Spinal cord (tissue), 10 donors: ENCODE measurements around the gene NPEPL1. TPM values are rescaled to one million over a fixed set of nuclear protein-coding genes. Genes with fewer than 3 reads are reported as not detected.
A peak's percentile ranks its signal among the peaks of the same experiment; 100 is the strongest.

Source experiments
- DNase-seq, 6 donors: peaks; one replicate each; pipeline versions ENCODE4 v3.0.0 to v3.0.0-alpha.2; 2013 to 2015; ENCODE audit warnings: low spot score in 6 of 6, low read depth in 4 of 6
- H3K27ac ChIP-seq: one replicate; pipeline ENCODE4 v1.5.1; 2013; ENCODE audit warnings: low read depth, low read length, control low read depth
- H3K27me3 ChIP-seq: one replicate; pipeline ENCODE4 v1.6.1; 2013; ENCODE audit warnings: low read length; ENCODE audit not compliant: control insufficient read depth, insufficient read depth
- H3K36me3 ChIP-seq: one replicate; pipeline ENCODE4 v1.6.1; 2013; ENCODE audit warnings: low read length; ENCODE audit not compliant: control insufficient read depth, insufficient read depth
- H3K4me1 ChIP-seq: one replicate; pipeline ENCODE4 v1.6.1; 2013; ENCODE audit warnings: low read length; ENCODE audit not compliant: control insufficient read depth, insufficient read depth
- H3K4me3 ChIP-seq: one replicate; pipeline ENCODE4 v1.5.1; 2013; ENCODE audit warnings: low read depth, low read length, control low read depth
- H3K9me3 ChIP-seq: one replicate; pipeline ENCODE4 v1.6.1; 2013; ENCODE audit warnings: low read length; ENCODE audit not compliant: control insufficient read depth, insufficient read depth
- WGBS: methylation state at CpG from one replicate; pipeline ENCODE4 v1.1.5; 2013; ENCODE audit warnings: missing lambda C conversion rate; ENCODE audit not compliant: insufficient coverage; 5-methylcytosine and 5-hydroxymethylcytosine counted together
- polyA plus RNA-seq, 2 donors: library from polyadenylated mRNA; unstranded; fragments of 120-200 nt; gene quantifications; one replicate each; pipeline ENCODE4 v1.2.1, GENCODE V29; 2013; ENCODE audit not compliant: insufficient read length in 2 of 2
- total RNA-seq, 2 donors: library from RNA; depleted of rRNA in 1 of 2; stranded (reverse); fragments of 120-200 nt in 1 of 2; fragments of >200 nt in 1 of 2; gene quantifications; one replicate each; pipeline versions ENCODE4 v1.2.3 to v1.2.4, GENCODE V29; 2013 to 2014
- donor health status: healthy.

NPEPL1 gene
- total and polyA plus RNA-seq, 4 donors = 10.7 to 56.6 (median 37.1) TPM

GRCh38 chr20:58676161-58676560, 16.4 kb upstream of the NPEPL1 start:
- no peak overlapping the region for H3K27ac ChIP-seq
- peaks cover 20% of the 10 kb centered on the region for H3K36me3 ChIP-seq
- no peaks in the 10 kb centered on the region for H3K27me3 ChIP-seq
- H3K4me3 ChIP-seq = no peak overlapping the region
- 93% methylated on average over 11 of the region's 19 CpGs for whole genome bisulfite sequencing
- no peaks in the 10 kb centered on the region for H3K4me1 ChIP-seq
- no peak for DNase-seq
- no peaks in the 10 kb centered on the region for H3K9me3 ChIP-seq

GRCh38 chr20:58677079-58677604, 15.5 kb upstream of the NPEPL1 start:
- 100% methylated on average over 1 of the region's 5 CpGs for WGBS
- Histone ChIP-seq H3K36me3 (peaks cover 20% of the 10 kb centered on the region), H3K27me3 (no peaks in the 10 kb centered on the region), H3K9me3 (no peaks in the 10 kb centered on the region), H3K4me3 (no peak overlapping the region), H3K27ac (no peak overlapping the region), H3K4me1 (no peaks in the 10 kb centered on the region)
- no peak for DNase-seq

DNA sequence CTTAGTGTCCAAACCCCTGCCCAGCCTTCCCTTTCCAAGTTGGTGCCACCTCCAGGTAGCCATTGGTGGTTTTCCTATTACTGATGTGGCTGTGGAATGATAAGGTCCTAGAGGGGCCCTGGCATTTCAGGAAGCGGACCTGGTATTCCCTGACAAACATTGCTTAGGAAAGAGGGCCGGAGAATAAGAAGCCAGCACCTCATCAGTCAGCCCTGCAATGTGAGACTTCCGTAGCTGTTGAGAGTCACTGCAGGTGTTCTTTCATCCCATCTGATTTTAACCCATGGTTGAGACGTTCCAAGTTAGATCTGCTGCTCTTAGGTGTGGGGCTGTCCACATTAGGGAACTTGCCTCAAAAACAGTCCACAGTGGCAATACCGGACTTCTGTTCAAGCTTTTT, 14.8 kb upstream of the NPEPL1 start:
- H3K36me3 ChIP-seq = peaks cover 20% of the 10 kb centered on the region
- WGBS = 71% methylated on average over 4 of the region's 5 CpGs
- H3K9me3 ChIP-seq = no peaks in the 10 kb centered on the region
- no peaks in the 10 kb centered on the region for H3K27me3 ChIP-seq
- no peaks in the 10 kb centered on the region for H3K4me1 ChIP-seq
- DNase-seq = no peak
- no peak overlapping the region for H3K27ac ChIP-seq
- no peak overlapping the region for H3K4me3 ChIP-seq

DNA sequence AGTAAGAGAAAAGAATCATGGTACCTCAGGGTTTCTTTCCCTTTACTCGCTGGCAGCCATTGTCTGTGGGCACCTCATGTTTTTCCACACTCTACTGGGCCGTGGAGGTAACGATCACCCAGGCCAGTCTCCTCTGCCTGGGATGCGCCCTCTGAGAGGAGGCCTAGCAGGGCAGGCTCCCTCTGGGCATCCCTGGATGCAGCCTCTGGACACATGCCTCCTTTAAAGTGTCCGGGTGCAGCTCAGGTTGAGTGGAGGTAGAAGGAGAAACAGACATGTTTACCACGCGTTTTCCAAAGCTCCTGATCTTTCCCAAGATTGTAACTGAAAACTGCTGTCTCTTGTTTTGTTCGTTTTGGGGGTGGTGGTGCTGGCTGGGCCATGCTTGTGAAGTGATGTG, 13.8 kb upstream of the NPEPL1 start:
- Histone ChIP-seq H3K27ac (no peak overlapping the region), H3K36me3 (peaks cover 23% of the 10 kb centered on the region)
- 93% methylated on average over 7 of the region's 8 CpGs for WGBS

DNA sequence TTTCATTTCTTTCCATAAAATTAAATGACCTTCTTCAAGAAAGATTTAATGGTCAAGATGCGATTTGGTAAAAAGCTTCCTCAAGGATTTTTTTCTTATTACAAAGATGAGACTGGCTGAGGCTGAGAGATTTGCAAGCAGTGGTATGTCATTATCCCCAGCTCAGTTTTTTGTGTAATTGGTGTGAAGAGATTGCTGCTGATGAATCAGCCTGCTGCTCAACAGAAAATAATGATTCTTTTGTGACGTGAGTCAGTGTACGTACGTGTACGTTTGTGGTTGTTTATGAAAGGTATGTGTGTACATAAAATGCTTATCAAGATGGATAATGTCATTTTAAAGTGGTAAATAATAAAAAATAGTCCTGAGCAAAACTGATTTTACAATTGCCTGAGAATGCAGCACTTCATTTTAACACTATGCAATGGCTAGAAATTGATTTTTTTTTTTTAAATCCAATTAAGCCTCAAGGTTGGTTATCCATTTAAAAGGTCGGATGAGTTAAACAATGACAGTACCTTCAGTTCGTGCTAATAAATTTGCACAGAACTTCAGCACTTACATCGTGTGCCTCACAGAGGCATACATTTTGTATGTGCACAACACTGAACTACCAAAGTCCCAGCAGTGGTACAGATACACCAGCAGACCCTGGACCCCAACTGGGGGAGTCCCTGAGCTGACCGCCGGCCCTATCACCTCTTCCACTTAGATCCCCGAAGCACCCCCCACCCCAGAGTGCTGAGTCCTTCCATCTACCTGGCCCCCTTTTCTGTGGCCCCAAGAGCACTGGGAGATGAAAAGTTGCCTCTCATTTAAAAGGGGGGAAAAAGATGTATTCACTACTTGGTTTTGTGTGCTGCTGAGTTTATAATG, 9.7 kb upstream of the NPEPL1 start:
- no peaks in the 10 kb centered on the region for H3K27me3 ChIP-seq
- 59% methylated on average over 7 of the region's 11 CpGs for WGBS
- H3K27ac ChIP-seq = no peak overlapping the region
- DNase-seq = peak in 1 of 6 donors; percentile 63
- H3K36me3 ChIP-seq = peaks cover 15% of the 10 kb centered on the region
- H3K4me1 ChIP-seq = no peaks in the 10 kb centered on the region
- H3K4me3 ChIP-seq = no peak overlapping the region
- H3K9me3 ChIP-seq = no peaks in the 10 kb centered on the region

More for the DNA sequence above, 13.8 kb upstream of the NPEPL1 start:
- no peak for DNase-seq
- H3K27me3 ChIP-seq = no peaks in the 10 kb centered on the region
- H3K4me3 ChIP-seq = no peak overlapping the region
- no peaks in the 10 kb centered on the region for H3K9me3 ChIP-seq
- H3K4me1 ChIP-seq = no peaks in the 10 kb centered on the region

DNA sequence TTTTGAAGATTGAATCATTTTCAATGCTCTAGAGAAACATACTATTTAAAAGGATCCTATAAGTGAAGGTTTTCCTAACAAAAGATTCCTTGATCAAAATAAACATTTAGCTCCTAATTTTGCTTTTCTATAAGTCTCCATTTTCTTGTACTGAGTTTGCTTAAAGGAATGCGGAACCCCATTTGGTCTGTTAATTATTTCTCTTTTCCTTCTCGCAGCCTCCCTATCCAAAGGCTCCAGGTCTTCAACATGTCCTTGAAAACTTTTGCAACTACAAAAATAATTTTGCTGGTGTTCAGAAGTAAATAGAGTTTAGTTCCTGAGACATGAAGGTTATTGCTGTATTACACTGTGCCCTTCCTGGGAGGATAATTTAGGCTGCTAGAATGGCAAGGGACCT, 8.3 kb upstream of the NPEPL1 start:
- no CpG with 5 or more reads among the region's 2 CpGs for WGBS
- no peak for DNase-seq
- Histone ChIP-seq H3K9me3 (no peaks in the 10 kb centered on the region), H3K36me3 (peaks cover 10% of the 10 kb centered on the region), H3K4me1 (no peaks in the 10 kb centered on the region), H3K4me3 (no peak overlapping the region), H3K27me3 (no peaks in the 10 kb centered on the region), H3K27ac (no peak overlapping the region)

DNA sequence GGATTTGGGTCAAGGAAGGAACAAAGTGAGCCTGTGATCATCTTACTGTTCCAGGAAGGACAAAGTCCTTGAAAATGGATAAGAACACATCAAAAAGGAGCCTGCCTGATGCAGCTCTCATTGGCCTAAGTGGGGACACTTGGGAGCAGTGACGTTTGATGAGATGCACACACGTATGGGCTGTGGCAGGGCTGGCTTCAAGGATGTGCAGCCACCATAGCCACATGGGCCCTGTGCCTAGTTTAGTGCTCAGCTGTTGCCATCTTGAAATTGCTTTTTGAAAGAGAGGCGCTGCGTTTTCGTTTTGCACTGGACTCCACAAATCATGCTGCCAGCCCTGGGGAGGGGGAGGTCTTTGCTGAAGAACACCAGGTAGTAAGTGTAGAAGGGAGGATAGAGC, 6.6 kb upstream of the NPEPL1 start:
- H3K4me1 ChIP-seq = no peaks in the 10 kb centered on the region
- no peaks in the 10 kb centered on the region for H3K27me3 ChIP-seq
- no peak for DNase-seq
- H3K27ac ChIP-seq = no peak overlapping the region
- peaks cover 10% of the 10 kb centered on the region for H3K36me3 ChIP-seq
- WGBS = 88% methylated on average over 5 of the region's 5 CpGs
- H3K4me3 ChIP-seq = no peak overlapping the region
- H3K9me3 ChIP-seq = no peaks in the 10 kb centered on the region

- Histone ChIP-seq H3K27ac (no peak overlapping the region), H3K9me3 (no peaks in the 10 kb centered on the region), H3K4me1 (peaks cover 10% of the 10 kb centered on the region), H3K27me3 (no peaks in the 10 kb centered on the region), H3K4me3 (no peak overlapping the region), H3K36me3 (peaks cover 14% of the 10 kb centered on the region)
- WGBS = 90% methylated on average over 2 of the region's 4 CpGs
- DNase-seq = no peak
Measured at GRCh38 chr20:58688414-58688813, 4.2 kb upstream of the NPEPL1 start.

DNA sequence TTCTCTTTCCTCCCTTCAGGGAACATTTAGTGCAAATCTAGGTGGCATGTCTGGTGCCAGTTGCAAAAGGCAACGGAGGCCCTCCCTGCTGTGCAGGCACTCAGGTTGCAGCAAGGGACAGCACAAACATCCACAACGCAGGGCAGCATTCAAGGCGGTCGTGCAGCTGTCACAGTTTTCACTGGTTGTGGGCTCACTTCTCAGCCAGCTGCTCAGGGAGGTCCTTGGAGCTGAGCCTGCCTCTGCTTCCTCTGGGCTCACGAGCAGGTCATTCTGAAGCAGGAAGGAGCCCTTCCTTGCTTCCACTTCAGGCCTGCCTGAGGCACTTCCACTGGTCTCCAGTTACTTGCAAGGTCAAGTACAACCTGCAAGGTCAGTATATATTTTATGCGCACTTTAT, 3.8 kb upstream of the NPEPL1 start:
- WGBS = 39% methylated on average over 5 of the region's 6 CpGs
- H3K9me3 ChIP-seq = no peaks in the 10 kb centered on the region
- no peak overlapping the region for H3K27ac ChIP-seq
- peaks cover 19% of the 10 kb centered on the region for H3K36me3 ChIP-seq
- H3K4me1 ChIP-seq = peaks cover 14% of the 10 kb centered on the region
- H3K27me3 ChIP-seq = no peaks in the 10 kb centered on the region
- no peak overlapping the region for H3K4me3 ChIP-seq
- DNase-seq = no peak
